Forelimb muscle (tissue), 1 donor: ENCODE data around the gene ADAMTS2. TPM values are rescaled to one million over a fixed set of nuclear protein-coding genes. Genes with fewer than 3 reads are reported as not detected.

Source experiments
- DNase-seq: peaks from one replicate; pipeline ENCODE4 v3.0.0-alpha.2; 2013; ENCODE audit warnings: low read depth
- polyA plus RNA-seq: library from polyadenylated mRNA; unstranded; fragments of 120-200 nt; gene quantifications from one replicate; pipeline ENCODE4 v1.2.1, GENCODE V29; 2013; ENCODE audit not compliant: insufficient read length

Gene ADAMTS2
- polyA plus RNA-seq, 1 donor = 33.0 TPM

DNA sequence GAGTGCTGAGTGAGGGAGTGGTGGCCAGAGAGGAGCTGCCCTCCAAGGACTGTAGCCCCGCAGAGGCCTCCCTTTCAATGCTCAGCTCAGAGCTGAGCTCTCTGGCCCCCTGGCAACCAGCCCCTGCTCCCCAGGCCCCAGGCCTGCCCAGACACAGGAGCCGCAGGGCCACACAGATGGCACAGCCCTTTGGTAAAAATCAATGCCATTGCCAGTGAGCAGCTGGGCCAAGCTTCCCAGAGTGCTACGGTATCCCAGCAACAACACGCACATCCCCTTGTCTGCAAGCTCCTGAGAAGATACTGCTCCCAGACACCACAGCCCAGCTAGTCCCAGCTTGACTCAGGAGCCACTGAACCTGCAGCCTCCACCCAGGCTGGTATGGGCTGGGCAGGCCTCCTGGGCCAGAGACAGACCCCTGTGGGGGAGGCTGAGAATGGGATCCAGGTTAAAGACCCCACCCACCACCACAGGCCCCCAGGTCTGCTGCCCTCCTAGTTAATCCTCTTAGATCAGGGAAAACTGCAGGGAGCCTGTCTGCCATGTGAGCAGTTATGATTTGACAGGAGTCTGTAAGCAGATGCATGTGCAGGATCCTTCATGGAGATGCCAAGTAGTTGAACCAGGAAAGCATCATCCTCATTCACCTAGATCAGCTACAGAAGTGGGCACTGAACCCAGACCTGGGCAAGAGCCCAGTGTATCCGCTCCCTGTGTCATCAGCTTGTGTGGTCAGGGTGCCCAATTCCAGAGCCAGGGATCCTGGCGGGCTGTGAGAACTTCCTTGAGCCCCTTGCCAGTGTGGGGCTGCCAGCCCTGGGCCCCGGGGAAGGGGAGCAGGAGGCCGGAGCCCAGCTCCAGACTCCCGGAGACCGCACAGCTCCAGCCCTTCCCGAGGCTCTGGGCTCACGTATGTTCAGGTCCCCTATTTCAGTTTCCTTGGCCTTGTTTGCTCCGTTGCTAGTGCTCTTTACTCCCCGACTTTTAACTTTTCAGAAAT is 26.7 kb upstream of the ADAMTS2 start:
- DNase-seq = no peak

- DNase-seq = no peak
These were observed 25.9 kb upstream of the ADAMTS2 start for GRCh38 chr5:179371121-179371510.

- no peak for DNase-seq
These were observed 25.3 kb upstream of the ADAMTS2 start for GRCh38 chr5:179370490-179371120.

DNA sequence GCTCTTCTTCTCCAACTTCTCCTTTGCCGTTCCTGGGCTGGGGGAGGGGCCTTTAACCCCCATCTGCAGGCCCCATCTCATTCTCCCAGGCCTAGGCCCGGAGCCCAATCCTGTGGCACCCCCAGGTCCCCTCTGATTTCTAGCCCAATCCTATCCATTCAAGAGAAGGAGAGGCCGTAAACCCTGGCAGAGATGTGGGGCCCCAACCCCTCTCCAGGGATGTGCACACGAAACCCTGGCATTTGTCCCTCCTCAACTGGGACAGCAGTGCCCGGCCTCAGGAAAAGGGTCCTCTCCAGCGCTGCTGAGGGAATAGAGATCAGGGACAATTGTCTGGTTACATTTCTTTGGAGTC is 24.2 kb upstream of the ADAMTS2 start:
- no peak for DNase-seq

GRCh38 chr5:179368806-179369529 is 23.7 kb upstream of the ADAMTS2 start:
- DNase-seq = no peak

DNA sequence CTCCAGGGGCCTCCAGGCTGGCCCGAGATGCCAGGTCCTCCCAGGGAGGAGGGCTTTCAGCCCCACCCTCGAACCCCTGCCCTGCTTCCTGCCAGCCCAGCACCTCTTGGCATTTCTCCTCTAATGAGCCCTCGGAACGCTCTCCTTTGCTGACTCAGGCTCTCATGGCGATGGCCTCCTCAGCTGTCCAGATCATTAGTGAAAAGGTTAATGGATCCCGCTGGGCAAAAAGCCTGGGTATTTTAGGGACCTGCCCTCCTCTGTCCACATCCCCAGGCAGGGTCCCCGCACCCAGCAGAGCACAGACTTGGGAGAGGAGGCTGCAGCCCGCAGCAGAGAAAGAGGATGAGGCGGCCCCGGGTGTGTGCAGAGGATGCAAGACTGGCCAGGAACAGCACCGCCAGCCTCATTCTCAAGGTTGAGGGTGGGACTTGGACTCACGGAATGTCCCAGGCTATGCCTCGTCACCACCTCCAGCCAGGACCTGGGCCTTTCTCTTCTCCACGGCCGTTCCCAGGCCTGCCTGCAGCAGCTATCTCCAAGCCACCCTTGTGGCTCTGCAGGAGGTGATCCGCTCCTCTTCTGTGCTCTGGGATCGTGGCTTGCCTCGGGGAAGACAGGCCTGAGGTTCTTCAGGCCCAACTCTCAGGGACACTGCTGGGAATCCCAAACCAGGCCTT is 23.0 kb upstream of the ADAMTS2 start:
- DNase-seq = no peak

DNA sequence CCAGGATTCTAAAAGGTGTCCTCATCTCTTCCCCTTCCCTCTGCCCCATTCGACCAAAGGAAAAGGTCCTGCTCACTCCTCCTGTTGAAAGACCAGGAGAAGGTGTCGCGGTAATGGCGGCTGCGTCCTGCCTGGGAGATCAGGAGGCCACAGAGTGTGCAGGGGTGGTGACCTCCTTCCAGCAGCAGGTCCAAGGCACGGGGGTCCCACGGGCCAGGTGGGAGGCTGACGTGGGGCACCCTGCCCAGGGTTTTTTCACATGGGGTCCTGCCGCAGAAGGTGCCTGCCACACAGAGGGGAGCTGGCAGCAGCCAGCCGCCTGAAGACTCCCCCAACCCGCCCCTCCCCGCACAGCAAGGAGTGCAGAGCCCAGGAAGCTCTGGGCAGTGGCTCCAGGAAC is 22.2 kb upstream of the ADAMTS2 start:
- DNase-seq = no peak

DNA sequence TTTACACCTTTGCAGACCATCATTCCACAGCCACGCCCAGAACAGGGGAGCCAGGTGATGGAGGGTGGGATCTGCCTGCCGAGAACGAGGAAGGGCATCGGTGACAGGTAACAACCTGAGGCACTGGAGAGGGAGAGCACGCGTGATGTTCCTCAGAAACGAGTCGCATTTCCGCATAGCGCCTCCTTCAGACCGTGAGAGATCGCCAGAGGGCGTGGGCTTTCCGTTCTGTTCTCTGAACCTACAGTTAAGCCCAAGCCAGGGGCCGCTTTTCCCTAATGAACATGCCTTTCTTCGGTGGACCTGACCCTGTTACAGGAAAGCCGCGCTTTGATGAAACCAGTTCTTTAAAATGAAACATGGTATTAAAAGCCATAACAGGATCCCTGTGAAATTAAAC is 17.1 kb upstream of the ADAMTS2 start:
- no peak for DNase-seq

GRCh38 chr5:179361037-179361603 is 15.9 kb upstream of the ADAMTS2 start:
- DNase-seq = no peak

DNA sequence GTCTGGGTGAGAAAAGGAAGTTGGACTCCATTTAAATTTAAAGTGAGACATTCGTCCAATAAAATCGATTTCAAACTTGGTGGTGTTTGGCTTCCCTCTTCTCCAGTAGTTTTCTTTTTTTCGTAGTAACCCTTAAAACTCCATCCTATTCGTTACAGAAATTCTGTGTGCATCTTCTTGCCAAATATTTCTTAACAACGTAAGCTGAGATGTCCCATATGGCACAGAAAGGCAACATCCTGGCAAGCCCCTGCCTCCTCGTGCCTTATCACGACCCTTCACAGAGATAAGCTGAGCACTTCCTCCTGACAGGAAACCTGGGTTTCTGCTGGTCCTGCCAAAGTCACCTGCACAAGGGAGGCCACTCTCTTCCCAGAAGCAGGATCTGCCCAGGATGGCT is 11.8 kb upstream of the ADAMTS2 start:
- DNase-seq = no peak

DNA sequence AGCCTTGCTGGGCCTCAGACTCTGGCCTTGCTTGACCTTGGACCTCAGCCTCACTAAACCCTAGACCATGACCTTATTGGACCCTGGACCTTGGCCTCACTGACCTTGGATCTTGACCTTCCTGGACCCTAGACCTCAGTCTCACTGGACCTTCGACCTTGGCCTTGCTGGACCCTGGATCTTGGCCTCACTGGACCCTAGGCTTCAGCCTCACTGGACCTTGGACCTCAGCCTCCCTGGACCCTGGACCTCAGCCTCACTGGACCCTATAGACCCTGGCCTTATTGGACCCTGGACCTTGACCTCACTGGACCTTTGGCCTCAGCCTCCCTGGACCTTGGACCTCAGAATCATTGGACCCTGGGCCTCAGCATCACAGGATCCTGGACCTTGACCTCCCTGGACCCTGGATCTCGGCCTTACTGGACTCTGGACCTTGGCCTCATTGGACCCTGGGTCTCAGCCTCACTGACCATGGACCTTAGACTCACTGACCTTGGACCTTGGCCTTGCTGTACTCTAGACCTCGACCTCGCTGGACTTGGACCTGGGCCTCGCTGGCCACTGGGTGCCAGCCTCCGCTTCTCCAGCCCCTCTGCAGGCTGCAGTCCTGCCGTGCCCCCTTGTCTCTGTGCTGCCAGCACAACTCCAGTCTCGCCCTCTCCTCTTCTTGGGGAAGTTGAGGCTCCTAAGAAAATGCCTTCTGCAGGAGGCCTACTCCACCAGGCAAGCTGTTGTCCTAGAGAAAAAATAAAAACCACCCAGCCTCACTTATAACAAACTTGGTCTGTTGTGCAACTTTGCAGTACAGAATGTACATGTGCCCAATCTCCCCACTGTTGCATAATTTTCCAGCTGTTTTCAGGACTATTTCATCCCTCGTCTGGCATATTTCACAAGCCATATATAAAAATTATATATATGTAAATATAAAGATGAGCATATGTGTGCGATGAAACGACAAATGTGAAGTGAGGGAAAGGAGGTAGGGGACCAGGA is 11.0 kb upstream of the ADAMTS2 start:
- no peak for DNase-seq

DNA sequence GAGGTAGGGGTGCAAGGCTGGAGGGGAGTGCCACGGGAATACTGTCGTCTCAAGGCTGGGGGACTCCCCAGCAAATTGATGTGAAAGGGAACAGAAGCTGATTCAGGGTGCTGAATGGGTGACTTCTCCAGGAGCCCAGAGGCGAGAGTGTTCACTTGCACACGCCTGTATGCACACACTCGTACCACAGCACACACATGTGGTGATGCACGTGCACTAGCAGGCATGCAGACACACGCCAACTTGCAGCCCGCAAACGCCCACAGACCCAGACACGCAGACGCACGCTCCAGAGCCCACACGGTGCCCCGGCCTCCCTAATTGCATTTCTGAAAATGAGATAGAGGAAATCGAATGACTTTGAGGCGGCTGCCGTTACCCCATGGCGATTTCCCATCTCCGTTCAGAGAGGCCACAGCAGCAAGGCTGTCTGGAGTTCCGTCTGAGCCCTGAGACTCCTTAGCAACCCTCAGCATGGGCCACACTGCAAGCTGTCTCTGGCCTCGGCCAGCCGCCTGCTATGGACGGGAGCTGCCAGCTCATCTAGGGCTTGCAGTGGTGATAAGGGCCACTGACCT is 9.1 kb upstream of the ADAMTS2 start:
- DNase-seq = no peak

GRCh38 chr5:179348843-179349242 is 3.6 kb upstream of the ADAMTS2 start:
- no peak for DNase-seq

DNA sequence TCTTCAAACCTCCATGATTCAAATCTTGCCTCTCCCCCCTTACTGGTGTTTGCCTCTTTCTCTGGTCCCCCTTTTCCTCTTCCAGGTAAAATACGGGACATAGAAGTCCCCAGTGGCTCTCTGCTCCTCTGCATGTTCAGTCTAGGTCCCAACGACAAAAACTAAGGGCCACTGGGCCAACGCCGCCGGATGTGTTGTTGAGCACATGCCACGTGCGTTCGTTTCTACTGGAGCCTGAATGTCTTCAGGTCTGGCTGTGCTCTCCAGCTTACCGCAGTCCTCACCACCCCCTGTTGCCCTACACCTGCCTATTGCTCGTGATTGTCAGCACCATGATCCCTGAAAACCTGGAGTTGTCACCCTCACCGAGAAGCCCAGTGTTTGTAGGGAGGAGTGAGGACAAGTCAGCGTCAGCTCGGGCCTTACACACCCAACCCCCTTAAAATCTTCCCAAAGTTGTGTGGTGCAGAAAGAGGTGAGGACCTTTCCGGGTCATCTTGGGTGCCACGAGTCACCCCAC is 2.8 kb upstream of the ADAMTS2 start:
- DNase-seq = no peak

DNA sequence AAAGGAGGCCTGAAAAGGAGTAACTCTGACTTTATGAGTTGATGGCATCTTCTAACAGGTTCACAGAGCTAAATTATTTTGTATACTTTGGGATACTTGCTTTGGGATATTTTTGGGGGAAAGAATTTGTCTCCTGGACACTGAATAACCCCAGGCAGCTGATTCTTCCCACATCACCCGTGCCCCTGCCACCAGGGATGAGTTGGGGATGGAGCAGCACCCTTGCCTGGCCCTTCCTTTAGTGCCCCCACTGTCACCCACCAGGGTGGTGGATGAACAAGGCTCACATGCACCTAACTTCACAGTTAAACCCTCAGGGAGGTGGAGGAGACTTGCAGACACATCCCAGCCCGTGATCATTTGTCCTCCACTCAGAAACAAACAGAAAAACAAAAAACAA is 2.3 kb upstream of the ADAMTS2 start:
- no peak for DNase-seq

GRCh38 chr5:179346875-179347274 is 1.6 kb upstream of the ADAMTS2 start:
- DNase-seq = no peak

DNA sequence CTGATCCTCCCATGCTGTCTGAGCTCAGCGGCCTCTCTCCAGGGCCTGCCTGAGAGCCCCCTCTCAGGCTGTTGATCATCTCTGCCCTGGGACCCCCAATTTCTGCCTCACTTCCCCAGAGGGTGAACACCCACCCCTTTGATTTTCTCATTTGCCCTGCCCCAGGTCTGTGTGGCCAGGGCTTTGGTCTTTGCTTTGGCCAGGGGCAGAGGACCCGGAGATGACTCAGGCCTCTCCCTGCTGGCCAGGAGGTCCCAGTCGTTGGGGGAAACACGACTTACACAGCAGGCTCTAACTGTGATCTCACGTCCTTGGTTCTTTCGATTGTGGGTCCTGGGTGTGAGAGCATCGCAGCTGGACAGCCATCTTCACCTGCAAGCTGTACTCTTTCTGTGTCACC is 1.1 kb upstream of the ADAMTS2 start:
- DNase-seq = no peak

- no peak for DNase-seq
These were observed 153 bp downstream of the ADAMTS2 start for GRCh38 chr5:179345183-179345432.

GRCh38 chr5:179344431-179345182 is 654 bp downstream of the ADAMTS2 start:
- no peak for DNase-seq
